MM.1S (cell line): ENCODE measurements around the gene CEP72.

Experiments
- DNase-seq: peaks from one replicate; pipeline ENCODE4 v3.0.0-alpha.2; 2015
- H2AFZ ChIP-seq: fragments of 300-600 bp; sonication (generic); 2 replicates; pipeline ENCODE4 v1.6.0; 2016; ENCODE audit warnings: antibody characterized with exemption, low read length
- H3F3A ChIP-seq: fragments of 300-600 bp; sonication (generic); 2 replicates; pipeline ENCODE4 v1.6.1; 2016; ENCODE audit warnings: mild to moderate bottlenecking, antibody characterized with exemption, low read length, moderate library complexity, mixed read lengths; ENCODE audit not compliant: insufficient read depth
- H3K27ac ChIP-seq: fragments of 300-600 bp; sonication (generic); 2 replicates; pipeline ENCODE4 v1.5.1; 2016; ENCODE audit warnings: mild to moderate bottlenecking, low read length
- H3K27me3 ChIP-seq: fragments of 300-600 bp; sonication (generic); replicated peaks from 2 replicates; pipeline ENCODE4 v1.6.0; 2016; ENCODE audit warnings: low read length; ENCODE audit not compliant: insufficient read depth
- H3K36me3 ChIP-seq: fragments of 300-600 bp; sonication (generic); replicated peaks from 2 replicates; pipeline ENCODE4 v1.6.1; 2016; ENCODE audit warnings: mild to moderate bottlenecking, low read length, mixed read lengths; ENCODE audit not compliant: insufficient read depth
- H3K4me1 ChIP-seq: fragments of 300-600 bp; sonication (generic); 2 replicates; pipeline ENCODE4 v1.6.1; 2016; ENCODE audit warnings: low read length, mixed read lengths
- H3K4me2 ChIP-seq: fragments of 300-600 bp; sonication (generic); 2 replicates; pipeline ENCODE4 v1.6.0; 2016; ENCODE audit warnings: low read depth, low read length
- H3K4me3 ChIP-seq: fragments of 300-600 bp; sonication (generic); 2 replicates; pipeline ENCODE4 v1.5.1; 2016; ENCODE audit warnings: low read length, mixed read lengths
- H3K79me2 ChIP-seq: fragments of 300-600 bp; sonication (generic); 2 replicates; pipeline ENCODE4 v1.6.1; 2016; ENCODE audit warnings: mixed run types, low read length, mixed read lengths
- H3K9ac ChIP-seq: fragments of 300-600 bp; sonication (generic); 2 replicates; pipeline ENCODE4 v1.6.1; 2016; ENCODE audit warnings: low read length, mixed read lengths
- H3K9me2 ChIP-seq: fragments of 300-600 bp; sonication (generic); replicated peaks from 2 replicates; pipeline ENCODE4 v1.6.1; 2016; ENCODE audit warnings: mild to moderate bottlenecking, low read length, mixed read lengths; ENCODE audit not compliant: insufficient read depth
- H3K9me3 ChIP-seq: fragments of 300-600 bp; sonication (generic); replicated peaks from 2 replicates; pipeline ENCODE4 v1.6.1; 2016; ENCODE audit warnings: mild to moderate bottlenecking, low read length, mixed read lengths; ENCODE audit not compliant: insufficient read depth
- H4K20me1 ChIP-seq: fragments of 300-600 bp; sonication (generic); 2 replicates; pipeline ENCODE4 v1.6.1; 2016; ENCODE audit warnings: mild to moderate bottlenecking, low read length, moderate library complexity, mixed read lengths; ENCODE audit not compliant: insufficient read depth
- EZH2 ChIP-seq: fragments of 300-600 bp; sonication (generic); optimal IDR thresholded peaks from 2 replicates; pipeline ENCODE3; 2017; ENCODE audit warnings: low read depth, mild to moderate bottlenecking, antibody characterized with exemption, low read length, mixed read lengths
- EZH2phosphoT487 ChIP-seq: fragments of 300-600 bp; sonication (generic); IDR thresholded peaks from 2 replicates; pipeline ENCODE4 v1.6.1; 2018; ENCODE audit warnings: antibody characterized with exemption, low read length
- TF ChIP-seq, protein P1 (sequence below): fragments of 300-600 bp; sonication (generic); IDR thresholded peaks from 2 replicates; pipeline ENCODE4 v1.5.1; 2016; ENCODE audit warnings: antibody characterized with exemption, low read length, mixed read lengths

The CEP72 gene

DNA sequence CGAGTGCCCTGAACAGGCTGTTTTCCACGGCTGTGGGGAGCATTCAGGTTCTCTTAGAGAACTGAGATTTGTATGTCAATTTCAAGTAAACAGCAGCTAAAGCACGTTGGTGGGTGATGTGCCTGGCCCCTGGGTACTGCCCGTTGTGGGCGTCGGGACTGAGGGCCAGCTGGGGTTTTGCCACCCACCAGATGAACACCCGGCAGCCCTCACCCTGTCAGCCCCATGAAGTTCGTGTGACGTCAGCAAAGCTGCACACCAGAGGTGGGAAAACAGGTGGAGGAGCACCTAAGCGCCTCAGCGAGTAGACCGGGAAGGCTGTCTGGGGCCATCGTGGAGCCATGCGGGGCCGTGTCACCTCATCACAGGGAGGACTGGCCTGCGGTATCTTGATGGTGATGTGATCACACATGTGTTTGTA, 9.2 kb downstream of the CEP72 start:
- no peak overlapping the region for H3K9ac ChIP-seq
- no peaks in the 10 kb centered on the region for H3K9me2 ChIP-seq
- no peaks in the 10 kb centered on the region for H3K27me3 ChIP-seq
- H3K4me2 ChIP-seq = no peak overlapping the region
- no peak for TF ChIP-seq EZH2phosphoT487
- TF ChIP-seq EZH2 = no peak
- peaks cover 6% of the 10 kb centered on the region; the same call in 1 of the 2 replicates for H3K4me1 ChIP-seq
- no peak for DNase-seq
- no peaks in the 10 kb centered on the region for H3K9me3 ChIP-seq
- no peaks in the 10 kb centered on the region for H4K20me1 ChIP-seq
- H3K79me2 ChIP-seq = peaks cover 22% of the 10 kb centered on the region
- H3K36me3 ChIP-seq = peaks cover 12% of the 10 kb centered on the region
- no peak overlapping the region for H3K4me3 ChIP-seq
- no peak overlapping the region for H2AFZ ChIP-seq
- no peak overlapping the region for H3K27ac ChIP-seq
- H3F3A ChIP-seq = peaks cover 4% of the 10 kb centered on the region

- H3K27me3 ChIP-seq = no peaks in the 10 kb centered on the region
- no peaks in the 10 kb centered on the region for H3K9me2 ChIP-seq
- no peak overlapping the region for H3K27ac ChIP-seq
- TF ChIP-seq EZH2 = no peak
- TF ChIP-seq EZH2phosphoT487 = no peak
- TF ChIP-seq, protein P1, sequence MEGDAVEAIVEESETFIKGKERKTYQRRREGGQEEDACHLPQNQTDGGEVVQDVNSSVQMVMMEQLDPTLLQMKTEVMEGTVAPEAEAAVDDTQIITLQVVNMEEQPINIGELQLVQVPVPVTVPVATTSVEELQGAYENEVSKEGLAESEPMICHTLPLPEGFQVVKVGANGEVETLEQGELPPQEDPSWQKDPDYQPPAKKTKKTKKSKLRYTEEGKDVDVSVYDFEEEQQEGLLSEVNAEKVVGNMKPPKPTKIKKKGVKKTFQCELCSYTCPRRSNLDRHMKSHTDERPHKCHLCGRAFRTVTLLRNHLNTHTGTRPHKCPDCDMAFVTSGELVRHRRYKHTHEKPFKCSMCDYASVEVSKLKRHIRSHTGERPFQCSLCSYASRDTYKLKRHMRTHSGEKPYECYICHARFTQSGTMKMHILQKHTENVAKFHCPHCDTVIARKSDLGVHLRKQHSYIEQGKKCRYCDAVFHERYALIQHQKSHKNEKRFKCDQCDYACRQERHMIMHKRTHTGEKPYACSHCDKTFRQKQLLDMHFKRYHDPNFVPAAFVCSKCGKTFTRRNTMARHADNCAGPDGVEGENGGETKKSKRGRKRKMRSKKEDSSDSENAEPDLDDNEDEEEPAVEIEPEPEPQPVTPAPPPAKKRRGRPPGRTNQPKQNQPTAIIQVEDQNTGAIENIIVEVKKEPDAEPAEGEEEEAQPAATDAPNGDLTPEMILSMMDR = no peak
- H3K9ac ChIP-seq = no peak overlapping the region
- peaks cover 16% of the 10 kb centered on the region for H3K36me3 ChIP-seq
- H3K9me3 ChIP-seq = no peaks in the 10 kb centered on the region
- no peak overlapping the region for H2AFZ ChIP-seq
- peaks cover 8% of the 10 kb centered on the region for H3F3A ChIP-seq
- no peak overlapping the region for H3K4me3 ChIP-seq
- peaks cover 15% of the 10 kb centered on the region for H3K79me2 ChIP-seq
- no peak for DNase-seq
- peaks cover 6% of the 10 kb centered on the region; the same call in 1 of the 2 replicates for H3K4me1 ChIP-seq
- no peaks in the 10 kb centered on the region for H4K20me1 ChIP-seq
- no peak overlapping the region for H3K4me2 ChIP-seq
Measured at GRCh38 chr5:622359-622758, 10.2 kb downstream of the CEP72 start.

GRCh38 chr5:622946-623522, 10.9 kb downstream of the CEP72 start:
- H3K27me3 ChIP-seq = no peaks in the 10 kb centered on the region
- H3K4me3 ChIP-seq = no peak overlapping the region
- peaks cover 15% of the 10 kb centered on the region for H3K79me2 ChIP-seq
- H4K20me1 ChIP-seq = no peaks in the 10 kb centered on the region
- peaks cover 8% of the 10 kb centered on the region for H3F3A ChIP-seq
- DNase-seq = no peak
- H3K9me3 ChIP-seq = no peaks in the 10 kb centered on the region
- TF ChIP-seq EZH2 = no peak
- TF ChIP-seq, protein P1 = no peak
- TF ChIP-seq EZH2phosphoT487 = no peak
- no peak overlapping the region for H3K9ac ChIP-seq
- no peaks in the 10 kb centered on the region for H3K9me2 ChIP-seq
- H2AFZ ChIP-seq = no peak overlapping the region
- H3K4me2 ChIP-seq = no peak overlapping the region
- no peak overlapping the region for H3K27ac ChIP-seq
- H3K4me1 ChIP-seq = peaks cover 6% of the 10 kb centered on the region; the same call in 1 of the 2 replicates
- peaks cover 18% of the 10 kb centered on the region for H3K36me3 ChIP-seq

GRCh38 chr5:623531-623930, 11.4 kb downstream of the CEP72 start:
- H3K27ac ChIP-seq = no peak overlapping the region
- H3F3A ChIP-seq = peaks cover 8% of the 10 kb centered on the region
- H2AFZ ChIP-seq = no peak overlapping the region
- H4K20me1 ChIP-seq = no peaks in the 10 kb centered on the region
- DNase-seq = no peak
- H3K27me3 ChIP-seq = no peaks in the 10 kb centered on the region
- no peak overlapping the region for H3K9ac ChIP-seq
- H3K36me3 ChIP-seq = peaks cover 18% of the 10 kb centered on the region
- peaks cover 6% of the 10 kb centered on the region; the same call in 1 of the 2 replicates for H3K4me1 ChIP-seq
- TF ChIP-seq, protein P1 = no peak
- TF ChIP-seq EZH2 (no peak), EZH2phosphoT487 (no peak)
- H3K4me2 ChIP-seq = no peak overlapping the region
- H3K4me3 ChIP-seq = no peak overlapping the region
- H3K9me3 ChIP-seq = no peaks in the 10 kb centered on the region
- H3K79me2 ChIP-seq = peaks cover 11% of the 10 kb centered on the region
- H3K9me2 ChIP-seq = no peaks in the 10 kb centered on the region
